ENCODE measurements around the gene CAB39. TPM values are rescaled to one million over a fixed set of nuclear protein-coding genes. Genes with fewer than 3 reads are reported as not detected.

CAB39 gene
- total RNA-seq, 2 experiments from 2014 or later: 86.6 to 97.5 TPM

DNA sequence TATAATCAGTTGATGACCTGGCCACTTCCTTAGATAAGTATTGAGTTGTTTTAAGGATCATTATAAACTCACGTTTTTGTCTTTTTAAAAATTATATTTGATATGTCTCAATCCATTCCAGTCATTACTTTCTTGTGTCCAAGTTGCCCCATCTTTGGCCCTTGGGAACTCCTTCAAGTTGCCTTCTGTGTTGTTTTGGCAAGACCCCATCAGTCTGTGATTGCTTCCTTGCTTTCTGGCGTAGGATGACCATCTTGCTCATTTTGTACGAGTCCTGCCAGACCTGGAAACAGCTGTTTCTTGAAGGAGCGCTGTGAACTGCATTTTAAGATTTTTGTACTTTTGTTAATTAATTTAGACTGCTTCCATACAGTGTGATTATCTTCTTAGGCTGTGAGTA, 83.2 kb downstream of the CAB39 start:
- Mint-ChIP-seq H3K36me3 (ENCODE audit: low read depth) (peaks cover 50% of the 10 kb centered on the region), H3K4me3 (no peak overlapping the region), H3K27ac (no peak overlapping the region), H3K27me3 (ENCODE audit: low read depth) (no peaks in the 10 kb centered on the region), H3K9me3 (no peaks in the 10 kb centered on the region), H3K4me1 (ENCODE audit: low read depth) (peaks cover 36% of the 10 kb centered on the region)
- intact Hi-C loops (cut with micrococcal nuclease): loop anchor here (2.0 to 10.0 kb wide), 8 partner anchors 73 to 971 kb away; partner anchors contain the start of genes FBXO36, SLC16A14, SP100 and SP140
- CTCF ChIA-PET: interaction anchor here (0.6 to 5.2 kb wide), 2 partner anchors 82 to 636 kb away, joined by 4 to 53 read pairs; no protein-coding TSS in a partner anchor
- no peak for DNase-seq

DNA sequence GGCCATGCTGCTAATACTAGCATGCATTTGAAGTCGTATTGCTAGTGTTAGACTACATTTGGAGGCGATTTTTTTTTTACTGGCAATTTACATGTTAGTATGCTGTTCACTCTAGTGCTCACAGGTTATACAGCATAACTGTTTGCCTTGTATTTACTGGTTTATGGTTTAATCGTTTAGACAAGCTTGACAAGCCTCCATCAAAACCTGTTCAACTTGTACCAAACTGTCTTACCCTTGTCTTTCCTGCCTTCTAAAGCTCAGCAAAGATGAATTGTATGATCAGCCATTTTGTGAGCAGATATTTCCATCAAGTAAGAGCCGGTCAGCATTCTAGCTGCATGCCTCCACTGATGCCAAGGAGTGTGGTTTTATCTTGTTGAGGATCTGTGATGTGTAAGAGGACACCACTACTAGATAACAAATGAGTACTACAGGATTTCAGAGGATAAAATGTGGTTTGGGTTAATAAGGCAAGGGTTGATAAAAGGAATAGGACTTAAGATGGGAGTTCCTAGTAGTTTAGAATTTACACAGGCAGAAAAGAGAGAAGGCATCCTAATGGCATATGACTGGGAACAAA, 83.7 kb downstream of the CAB39 start:
- Mint-ChIP-seq H3K36me3 (ENCODE audit: low read depth) (peaks cover 48% of the 10 kb centered on the region), H3K4me1 (ENCODE audit: low read depth) (peaks cover 36% of the 10 kb centered on the region), H3K27ac (no peak overlapping the region), H3K4me3 (no peak overlapping the region), H3K9me3 (no peaks in the 10 kb centered on the region), H3K27me3 (ENCODE audit: low read depth) (no peaks in the 10 kb centered on the region)
- intact Hi-C loops (cut with micrococcal nuclease): loop anchor here (5.0 to 10.0 kb wide), 5 partner anchors 352 to 972 kb away; partner anchors contain the start of genes FBXO36, SLC16A14, SP140L and TRIP12
- no peak for DNase-seq
- CTCF ChIA-PET: interaction anchor here (0.6 to 5.2 kb wide), 4 partner anchors 74 to 636 kb away, joined by 4 to 53 read pairs (median 14); no protein-coding TSS in a partner anchor

DNA sequence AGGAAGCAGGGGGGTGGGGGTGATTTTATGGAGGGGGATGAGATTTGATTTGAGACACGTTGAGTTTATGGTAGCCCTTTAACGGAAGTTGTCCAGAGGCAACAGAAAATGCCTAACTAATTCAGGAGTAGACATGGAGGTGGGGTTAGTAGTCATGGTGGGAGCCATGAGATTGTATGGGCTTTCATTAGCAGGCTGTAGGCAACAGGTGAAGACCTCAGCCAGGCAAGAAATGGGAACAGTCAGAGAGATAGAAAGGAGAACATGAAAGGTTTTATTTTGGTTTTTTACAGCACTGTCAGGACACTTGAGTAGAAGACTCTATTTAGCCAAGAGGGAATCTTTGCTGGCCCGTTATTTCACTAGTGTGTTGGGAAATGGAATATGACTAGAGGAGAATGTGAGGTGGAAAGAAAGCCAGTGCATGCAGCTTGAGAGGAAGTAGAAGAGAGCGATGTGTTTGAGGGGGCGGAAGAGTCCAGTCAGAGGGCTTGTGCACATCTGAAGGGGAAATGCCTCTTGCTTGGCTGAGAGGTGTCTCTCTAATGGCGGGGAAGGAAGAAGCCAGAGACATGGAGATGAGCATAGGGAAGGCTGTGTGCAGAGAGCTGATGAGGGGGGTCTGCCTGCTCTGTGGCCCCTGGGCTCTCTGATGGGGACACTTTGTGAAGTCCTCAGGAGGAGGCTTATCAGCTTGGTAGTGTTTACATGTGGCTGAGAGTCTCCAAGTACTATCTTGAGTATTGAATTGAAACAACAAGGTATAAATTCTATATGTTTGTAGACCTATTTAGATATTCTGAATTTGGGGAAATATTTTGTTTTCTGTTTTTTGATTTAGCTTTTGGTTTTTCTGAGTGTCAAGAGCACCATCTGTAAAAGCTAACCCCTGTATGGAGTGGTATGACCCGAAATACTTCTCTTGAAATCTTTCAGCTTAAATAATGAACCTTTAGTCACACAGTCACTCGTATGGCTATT, 85.2 kb downstream of the CAB39 start:
- Mint-ChIP-seq H3K4me1 (ENCODE audit: low read depth) (peaks cover 22% of the 10 kb centered on the region), H3K4me3 (no peak overlapping the region), H3K27me3 (ENCODE audit: low read depth) (no peaks in the 10 kb centered on the region), H3K36me3 (ENCODE audit: low read depth) (peaks cover 47% of the 10 kb centered on the region), H3K27ac (no peak overlapping the region), H3K9me3 (no peaks in the 10 kb centered on the region)
- intact Hi-C loops (cut with micrococcal nuclease): loop anchor here (1.0 to 10.0 kb wide), 6 partner anchors 84 to 973 kb away; partner anchors contain the start of genes FBXO36, SLC16A14, SP140L and TRIP12
- CTCF ChIA-PET: interaction anchor here (0.6 to 5.2 kb wide), 43 partner anchors 7 to 385 kb away, joined by 3 to 53 read pairs (median 4); partner anchors contain the start of gene CAB39
- DNase-seq: peak; percentile 51

DNA sequence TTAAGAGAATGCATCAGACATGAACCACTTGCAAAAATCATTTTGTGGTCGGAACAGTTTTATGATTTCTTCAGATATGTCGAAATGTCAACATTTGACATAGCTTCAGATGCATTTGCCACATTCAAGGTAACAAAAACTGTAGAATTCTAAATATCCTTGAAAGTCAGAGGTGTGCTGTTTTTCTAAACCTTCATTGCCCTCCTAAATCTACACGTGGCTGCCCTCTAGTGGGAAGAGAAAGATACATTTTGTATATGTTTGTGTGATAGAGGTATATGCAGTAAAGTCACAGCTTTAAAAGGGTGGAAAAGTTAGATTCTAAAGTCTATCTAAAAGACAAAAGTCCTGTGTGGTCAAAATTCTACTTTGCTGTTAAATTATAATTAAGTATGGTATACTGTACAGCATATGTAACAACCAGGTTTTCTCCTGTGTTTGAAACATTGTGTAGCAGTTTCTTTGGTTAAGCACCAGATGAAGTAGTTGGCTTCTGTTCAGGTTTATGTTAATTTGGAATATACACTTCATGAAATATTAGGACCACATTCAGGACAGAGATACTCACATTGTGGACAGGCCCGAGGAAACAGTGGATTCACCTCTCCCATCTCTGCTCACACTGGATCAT, 86.2 kb downstream of the CAB39 start:
- H3K27ac Mint-ChIP-seq: no peak overlapping the region
- H3K36me3 Mint-ChIP-seq (ENCODE audit: low read depth): peaks cover 50% of the 10 kb centered on the region
- H3K9me3 Mint-ChIP-seq: no peaks in the 10 kb centered on the region
- intact Hi-C loops (cut with micrococcal nuclease): loop anchor here (1.0 to 10.0 kb wide), 9 partner anchors 85 to 974 kb away; partner anchors contain the start of genes FBXO36, SLC16A14, SP140L and TRIP12
- CTCF ChIA-PET: interaction anchor here (0.6 to 5.2 kb wide), 43 partner anchors 8 to 387 kb away, joined by 3 to 53 read pairs (median 4); partner anchors contain the start of gene CAB39
- H3K27me3 Mint-ChIP-seq (ENCODE audit: low read depth): no peaks in the 10 kb centered on the region
- peak; percentile 72 for DNase-seq
- no peak overlapping the region for H3K4me3 Mint-ChIP-seq
- peaks cover 14% of the 10 kb centered on the region for H3K4me1 Mint-ChIP-seq (ENCODE audit: low read depth)

DNA sequence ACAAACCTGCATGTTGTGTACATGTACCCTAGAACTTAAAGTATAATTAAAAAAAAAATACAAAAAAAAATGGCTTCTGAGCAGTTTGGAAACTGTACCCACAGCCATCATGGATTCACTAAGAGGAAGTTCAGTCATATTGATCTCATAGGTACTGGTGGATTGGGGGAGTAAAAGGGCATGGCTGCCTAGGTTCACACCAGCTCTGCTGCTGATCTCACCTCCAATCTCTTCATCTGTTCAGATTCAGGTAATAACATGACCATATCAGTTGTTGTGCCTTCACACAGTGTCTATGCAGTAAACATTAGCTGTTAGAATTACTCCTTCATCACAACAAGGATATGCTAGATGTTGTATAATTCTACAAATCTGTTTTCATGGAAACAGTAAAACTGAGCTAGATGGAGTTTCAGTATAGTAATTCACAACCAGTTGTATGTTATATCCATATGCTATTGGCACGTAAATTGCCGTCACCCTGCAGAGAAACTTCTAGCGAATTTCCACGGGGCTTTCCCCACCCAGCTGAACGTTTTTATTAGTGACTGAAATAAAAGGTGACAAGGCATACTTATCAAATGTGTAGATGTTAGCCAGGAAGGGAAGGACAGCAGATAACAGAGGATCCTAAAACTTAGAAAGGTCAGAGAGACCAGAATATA, 92.8 kb downstream of the CAB39 start:
- H3K4me3 Mint-ChIP-seq: no peak overlapping the region
- intact Hi-C loops (cut with micrococcal nuclease): no loop called here
- DNase-seq: peak; percentile 32
- H3K27ac Mint-ChIP-seq: peak overlapping the region; percentile 68
- H3K4me1 Mint-ChIP-seq (ENCODE audit: low read depth): peaks cover 21% of the 10 kb centered on the region
- H3K27me3 Mint-ChIP-seq (ENCODE audit: low read depth): no peaks in the 10 kb centered on the region
- CTCF ChIA-PET: interaction anchor here (0.6 to 1.6 kb wide), 6 partner anchors 18 to 489 kb away, joined by 3 to 6 read pairs (median 5); no protein-coding TSS in a partner anchor
- H3K9me3 Mint-ChIP-seq: peaks cover 2% of the 10 kb centered on the region
- H3K36me3 Mint-ChIP-seq (ENCODE audit: low read depth): peaks cover 42% of the 10 kb centered on the region

DNA sequence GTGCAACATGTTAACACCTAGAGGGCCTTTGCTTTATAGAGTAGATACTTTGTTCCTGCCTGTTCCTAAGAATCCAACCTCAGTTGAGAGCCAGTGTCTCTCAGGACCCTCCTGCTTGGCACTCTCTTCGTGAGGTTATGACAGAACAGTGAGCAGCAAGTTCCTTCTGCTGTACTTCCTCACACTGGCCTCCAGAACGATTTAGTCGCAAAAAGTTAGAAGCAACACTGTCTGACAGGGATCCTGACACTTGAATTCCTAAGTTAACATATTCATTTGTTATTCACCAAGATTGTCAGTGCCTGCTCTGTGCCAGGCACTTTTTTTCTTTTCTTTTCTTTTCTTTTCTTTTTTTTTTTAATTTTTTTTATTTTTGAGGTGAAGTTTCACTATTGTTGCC, 95.1 kb downstream of the CAB39 start:
- peaks cover 39% of the 10 kb centered on the region for H3K36me3 Mint-ChIP-seq (ENCODE audit: low read depth)
- CTCF ChIA-PET: no interaction called here
- H3K27ac Mint-ChIP-seq: peak overlapping the region; percentile 5
- H3K4me1 Mint-ChIP-seq (ENCODE audit: low read depth): peaks cover 21% of the 10 kb centered on the region
- DNase-seq: no peak
- intact Hi-C loops (cut with micrococcal nuclease): no loop called here
- H3K9me3 Mint-ChIP-seq: peaks cover 2% of the 10 kb centered on the region
- no peak overlapping the region for H3K4me3 Mint-ChIP-seq
- H3K27me3 Mint-ChIP-seq (ENCODE audit: low read depth): no peaks in the 10 kb centered on the region

DNA sequence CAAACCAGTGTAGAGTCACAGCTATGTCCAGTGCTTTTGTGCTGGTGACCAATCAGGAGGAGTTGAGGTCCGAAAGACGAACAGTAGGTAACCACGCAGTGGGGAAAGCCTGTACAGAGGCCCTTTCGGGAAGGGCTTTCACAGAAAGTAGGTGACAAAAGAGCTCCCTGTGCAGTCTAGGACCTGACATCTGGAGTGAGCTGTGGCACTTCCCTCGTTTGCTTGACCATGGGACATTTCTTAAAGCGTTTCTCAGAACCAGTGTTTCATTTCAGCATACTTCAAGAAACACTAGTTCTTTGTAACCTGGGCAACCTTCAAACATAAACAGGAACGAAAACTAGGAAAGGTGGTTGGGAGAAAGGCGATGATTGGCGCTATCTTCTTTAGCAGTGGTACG, 96.4 kb downstream of the CAB39 start:
- DNase-seq: no peak
- Mint-ChIP-seq H3K9me3 (peaks cover 2% of the 10 kb centered on the region), H3K27me3 (ENCODE audit: low read depth) (no peaks in the 10 kb centered on the region), H3K27ac (no peak overlapping the region), H3K36me3 (ENCODE audit: low read depth) (peaks cover 35% of the 10 kb centered on the region), H3K4me3 (no peak overlapping the region), H3K4me1 (ENCODE audit: low read depth) (peaks cover 18% of the 10 kb centered on the region)
- intact Hi-C loops (cut with micrococcal nuclease): no loop called here
- CTCF ChIA-PET: interaction anchor here (1.1 to 2.2 kb wide), 7 partner anchors 10 to 178 kb away, joined by 3 to 7 read pairs (median 4); no protein-coding TSS in a partner anchor

DNA sequence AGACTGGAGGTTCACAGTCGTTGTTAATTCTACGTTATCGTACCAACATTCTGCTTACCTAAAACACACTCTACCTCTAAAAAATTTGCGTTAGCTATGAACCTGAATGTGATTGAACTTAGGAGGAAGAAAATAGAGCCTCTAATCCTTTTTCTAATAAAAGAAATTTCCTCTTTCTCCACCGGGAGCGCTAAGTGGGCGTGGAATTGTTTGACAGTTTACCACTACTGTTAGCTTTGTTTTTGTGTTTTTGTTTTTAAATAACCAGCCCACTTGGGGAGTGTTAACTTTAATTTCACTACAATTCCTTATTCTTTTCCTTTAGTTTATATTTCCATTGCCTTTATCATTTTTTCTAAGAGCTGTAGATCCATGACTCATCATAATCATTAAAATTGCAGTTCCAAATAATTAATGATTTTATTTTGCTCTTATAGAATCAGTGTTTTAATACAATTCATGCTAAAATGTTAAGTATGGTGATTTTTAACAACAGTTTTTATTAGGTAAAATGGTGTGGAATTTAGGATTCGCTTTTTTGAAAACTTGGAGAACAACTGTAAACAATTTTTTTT, 97.1 kb downstream of the CAB39 start:
- no peak for DNase-seq
- intact Hi-C loops (cut with micrococcal nuclease): no loop called here
- CTCF ChIA-PET: interaction anchor here (1.1 to 2.2 kb wide), 7 partner anchors 9 to 177 kb away, joined by 3 to 7 read pairs (median 4); no protein-coding TSS in a partner anchor
- Mint-ChIP-seq H3K9me3 (no peaks in the 10 kb centered on the region), H3K36me3 (ENCODE audit: low read depth) (peaks cover 30% of the 10 kb centered on the region), H3K4me1 (ENCODE audit: low read depth) (peaks cover 10% of the 10 kb centered on the region), H3K4me3 (no peak overlapping the region), H3K27ac (no peak overlapping the region), H3K27me3 (ENCODE audit: low read depth) (no peaks in the 10 kb centered on the region)

DNA sequence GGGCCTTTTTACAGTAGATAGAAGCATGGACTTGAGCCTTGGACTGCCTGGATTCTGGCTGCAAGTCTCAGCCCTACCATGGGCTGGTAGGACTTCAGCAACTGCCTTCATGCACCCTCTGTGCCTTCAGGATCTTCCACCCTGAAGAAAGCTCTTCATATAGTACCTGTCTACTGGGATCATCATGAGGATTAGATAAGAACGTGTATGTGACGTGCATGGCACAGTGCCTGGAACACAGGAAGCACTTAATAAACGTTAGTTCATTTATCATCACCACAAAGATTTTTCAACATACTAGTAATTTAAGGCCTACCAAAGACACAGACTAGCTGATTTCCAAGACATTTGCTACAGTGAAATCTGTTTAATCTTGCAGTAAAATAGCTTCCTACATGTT, 98.9 kb downstream of the CAB39 start:
- peaks cover 25% of the 10 kb centered on the region for H3K36me3 Mint-ChIP-seq (ENCODE audit: low read depth)
- no peaks in the 10 kb centered on the region for H3K27me3 Mint-ChIP-seq (ENCODE audit: low read depth)
- no peak overlapping the region for H3K4me3 Mint-ChIP-seq
- DNase-seq: no peak
- H3K9me3 Mint-ChIP-seq: no peaks in the 10 kb centered on the region
- CTCF ChIA-PET: interaction anchor here (0.6 to 1.9 kb wide), 4 partner anchors 13 to 176 kb away, joined by 3 to 8 read pairs (median 4); no protein-coding TSS in a partner anchor
- intact Hi-C loops (cut with micrococcal nuclease): no loop called here
- H3K27ac Mint-ChIP-seq: no peak overlapping the region
- H3K4me1 Mint-ChIP-seq (ENCODE audit: low read depth): no peaks in the 10 kb centered on the region

DNA sequence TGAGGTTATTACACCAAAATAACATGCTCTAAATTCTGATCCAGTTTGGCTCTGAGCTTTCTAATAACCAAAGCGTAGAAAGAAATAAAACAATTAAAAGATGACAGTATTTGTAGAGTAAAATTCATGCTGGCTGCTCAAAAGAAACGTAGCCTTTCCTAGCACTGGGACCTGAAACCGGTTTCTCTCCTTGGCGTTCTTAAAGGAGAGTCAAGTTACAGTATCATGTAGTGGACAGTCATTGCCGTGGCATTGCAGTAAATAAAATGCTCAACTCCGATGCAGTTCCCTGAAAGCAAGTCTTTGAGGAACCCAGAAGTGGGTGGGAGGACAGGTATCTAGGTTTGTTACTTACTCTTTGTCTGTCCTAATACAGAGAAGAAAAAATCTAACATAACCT, 99.4 kb downstream of the CAB39 start:
- Mint-ChIP-seq H3K9me3 (no peaks in the 10 kb centered on the region), H3K27me3 (ENCODE audit: low read depth) (no peaks in the 10 kb centered on the region), H3K4me3 (no peak overlapping the region), H3K27ac (no peak overlapping the region), H3K36me3 (ENCODE audit: low read depth) (peaks cover 25% of the 10 kb centered on the region), H3K4me1 (ENCODE audit: low read depth) (no peaks in the 10 kb centered on the region)
- DNase-seq: no peak
- CTCF ChIA-PET: interaction anchor here (0.6 to 1.9 kb wide), 5 partner anchors 12 to 591 kb away, joined by 3 to 8 read pairs (median 4); no protein-coding TSS in a partner anchor
- intact Hi-C loops (cut with micrococcal nuclease): no loop called here

DNA sequence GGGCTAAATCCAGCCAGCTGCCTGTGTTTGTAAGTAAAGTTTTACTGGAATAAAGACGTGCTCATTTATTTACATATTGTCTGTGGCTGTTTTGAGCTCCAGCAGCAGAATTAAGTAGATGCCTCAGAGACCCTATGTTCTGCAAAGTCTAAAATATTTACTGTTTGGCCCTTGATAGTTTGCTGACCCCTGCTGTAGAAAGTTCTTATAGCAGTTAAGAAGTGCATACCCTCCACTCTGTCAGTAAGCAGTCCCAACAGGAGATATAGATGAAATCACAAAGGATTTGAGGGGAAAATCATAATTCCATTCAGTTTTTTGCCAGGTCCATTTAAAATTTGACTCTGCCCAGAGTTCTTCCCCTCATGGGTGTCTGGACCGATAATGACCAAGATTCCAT, 102.0 kb downstream of the CAB39 start:
- no peak for DNase-seq
- H3K4me3 Mint-ChIP-seq: no peak overlapping the region
- no peaks in the 10 kb centered on the region for H3K27me3 Mint-ChIP-seq (ENCODE audit: low read depth)
- H3K4me1 Mint-ChIP-seq (ENCODE audit: low read depth): no peaks in the 10 kb centered on the region
- CTCF ChIA-PET: interaction anchor here (0.5 to 1.5 kb wide), 4 partner anchors 10 to 100 kb away, joined by 3 to 8 read pairs (median 5); no protein-coding TSS in a partner anchor
- H3K36me3 Mint-ChIP-seq (ENCODE audit: low read depth): peaks cover 33% of the 10 kb centered on the region
- intact Hi-C loops (cut with micrococcal nuclease): loop anchor here (2.0 kb wide), 1 partner anchor 806 kb away; no protein-coding TSS in a partner anchor
- H3K27ac Mint-ChIP-seq: peak overlapping the region; percentile 5
- H3K9me3 Mint-ChIP-seq: no peaks in the 10 kb centered on the region
